ENCODE results near the gene TES. TPM values are rescaled to one million over a fixed set of nuclear protein-coding genes. Genes with fewer than 3 reads are reported as not detected.
A peak's percentile ranks its signal among the peaks of the same experiment; 100 is the strongest.

Gene TES
- polyA plus RNA-seq, 4 donors = 72.8 to 85.7 (median 82.7) TPM

GRCh38 chr7:116187400-116187799 is 22.9 kb upstream of the TES start:
- DNase-seq (ENCODE audit: low read depth in 4 of 4, low spot score in 3 of 4) = no peak

- no peak for DNase-seq (ENCODE audit: low read depth in 4 of 4, low spot score in 3 of 4)
Measured at GRCh38 chr7:116193329-116194087, 16.8 kb upstream of the TES start.

DNA sequence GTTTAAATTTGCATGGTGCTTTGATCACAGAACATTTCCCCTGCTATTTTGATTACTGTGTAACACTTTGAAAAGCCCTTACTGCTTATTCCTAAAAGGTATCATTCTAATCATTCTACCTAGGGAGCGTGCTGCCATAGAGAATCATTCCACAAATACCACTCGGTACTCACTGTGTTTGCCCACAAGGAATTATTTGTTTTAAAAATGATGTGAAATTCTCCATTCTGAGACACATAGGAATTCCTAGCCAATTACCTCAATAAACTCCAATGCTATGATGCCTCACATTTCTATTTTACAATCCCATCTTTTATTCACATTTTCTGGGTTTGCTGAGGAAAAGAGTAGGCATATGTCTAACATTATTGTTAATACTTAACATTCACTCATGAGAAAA is 16.2 kb upstream of the TES start:
- no peak for DNase-seq (ENCODE audit: low read depth in 4 of 4, low spot score in 3 of 4)

DNA sequence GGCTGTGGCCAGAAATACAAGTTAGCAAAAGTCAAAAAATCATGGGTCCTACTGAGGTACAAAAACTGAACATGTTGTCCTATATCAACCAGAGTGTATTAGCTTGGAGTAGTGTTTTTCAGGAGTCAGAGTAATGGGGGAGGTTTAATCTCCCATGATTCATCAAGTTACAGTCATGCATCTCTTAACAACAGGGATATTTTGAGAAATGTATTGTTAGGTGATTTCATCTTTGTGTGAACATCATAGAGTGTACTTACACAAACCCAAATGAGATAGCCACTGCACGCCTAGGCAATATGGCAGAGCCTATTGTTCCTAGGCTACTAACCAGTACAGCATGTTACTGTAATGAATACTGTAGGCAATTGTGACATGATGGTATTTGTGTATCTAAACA is 14.9 kb upstream of the TES start:
- DNase-seq (ENCODE audit: low read depth in 4 of 4, low spot score in 3 of 4) = no peak

- DNase-seq (ENCODE audit: low read depth in 4 of 4, low spot score in 3 of 4) = no peak
Measured at GRCh38 chr7:116196947-116197346, 13.4 kb upstream of the TES start.

DNA sequence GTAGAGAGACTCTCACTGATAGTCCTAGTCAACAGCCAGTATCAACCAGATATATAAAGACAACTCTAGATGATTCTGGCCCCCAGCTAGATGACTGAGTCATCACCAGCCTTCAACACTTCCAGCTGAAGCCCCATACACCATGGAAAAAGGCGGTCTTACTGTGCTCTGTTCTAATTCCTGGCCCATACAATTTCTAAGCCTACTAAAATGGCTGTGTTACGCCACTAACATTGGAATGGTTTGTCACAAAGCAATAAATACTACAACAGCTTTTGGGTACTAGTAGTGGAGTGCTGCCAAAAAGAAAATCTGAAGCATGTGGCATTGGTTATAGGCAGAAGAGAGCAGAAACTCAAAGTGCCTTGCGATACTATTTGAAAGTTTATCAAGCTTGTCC is 13.0 kb upstream of the TES start:
- no peak for DNase-seq (ENCODE audit: low read depth in 4 of 4, low spot score in 3 of 4)

- DNase-seq (ENCODE audit: low read depth in 4 of 4, low spot score in 3 of 4) = no peak
Measured at GRCh38 chr7:116198748-116199410, 11.5 kb upstream of the TES start.

DNA sequence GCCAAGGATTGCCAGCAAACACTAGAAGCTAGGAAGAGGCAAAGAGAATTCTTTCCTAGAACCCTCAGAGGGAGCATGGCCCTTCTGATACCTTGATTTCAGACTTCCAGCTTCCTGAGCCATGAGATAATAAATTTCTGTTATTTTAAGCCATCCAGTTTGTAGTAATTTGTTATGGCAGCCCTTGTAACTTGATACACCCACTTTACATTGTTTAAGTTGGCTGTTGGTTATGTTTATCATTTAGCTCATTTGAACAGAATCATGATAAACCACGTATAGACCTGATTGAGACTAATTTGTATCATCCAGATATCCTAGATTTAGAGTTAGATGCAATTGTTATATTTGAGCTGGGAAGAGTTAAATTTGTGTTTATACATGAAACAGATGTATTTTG is 9.4 kb upstream of the TES start:
- DNase-seq (ENCODE audit: low read depth in 4 of 4, low spot score in 3 of 4) = no peak

DNA sequence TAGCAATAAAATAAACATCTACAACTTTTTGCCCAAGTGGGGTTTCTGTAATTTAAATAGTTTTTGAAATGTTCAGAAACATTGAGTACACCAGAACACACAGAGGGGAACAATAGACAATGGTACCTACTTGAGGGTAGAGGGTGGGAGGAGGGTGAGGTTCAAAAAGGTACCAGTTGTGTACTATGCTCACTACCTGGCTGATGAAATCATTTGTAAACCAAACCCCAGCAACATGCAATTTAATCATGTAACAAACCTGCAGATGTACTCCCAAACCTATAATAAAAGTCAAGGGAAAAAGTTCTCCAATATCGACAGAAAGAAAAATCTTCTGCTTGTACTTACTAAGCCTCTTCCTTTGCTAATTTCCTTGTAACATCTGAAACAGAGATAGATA is 4.2 kb upstream of the TES start:
- DNase-seq (ENCODE audit: low read depth in 4 of 4, low spot score in 3 of 4) = no peak

DNA sequence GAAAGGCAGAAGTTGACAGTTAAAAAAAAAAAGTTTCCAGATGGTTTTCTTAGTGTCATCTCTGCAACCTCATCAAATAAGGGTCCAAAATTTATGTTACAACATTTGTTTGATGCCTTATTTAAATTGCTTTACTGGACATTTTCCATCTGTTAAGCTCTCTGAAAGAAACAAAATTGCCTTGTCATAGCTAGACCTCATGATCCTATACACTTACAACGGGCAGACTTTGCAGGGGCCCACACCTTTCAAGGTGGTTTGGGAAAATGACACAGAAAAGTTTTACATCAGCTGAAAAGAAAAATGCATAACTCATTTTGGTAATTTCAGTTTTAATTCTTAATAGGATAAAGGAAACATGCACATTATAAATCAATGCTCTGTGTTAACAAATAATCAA is 1.4 kb upstream of the TES start:
- no peak for DNase-seq (ENCODE audit: low read depth in 4 of 4, low spot score in 3 of 4)

DNA sequence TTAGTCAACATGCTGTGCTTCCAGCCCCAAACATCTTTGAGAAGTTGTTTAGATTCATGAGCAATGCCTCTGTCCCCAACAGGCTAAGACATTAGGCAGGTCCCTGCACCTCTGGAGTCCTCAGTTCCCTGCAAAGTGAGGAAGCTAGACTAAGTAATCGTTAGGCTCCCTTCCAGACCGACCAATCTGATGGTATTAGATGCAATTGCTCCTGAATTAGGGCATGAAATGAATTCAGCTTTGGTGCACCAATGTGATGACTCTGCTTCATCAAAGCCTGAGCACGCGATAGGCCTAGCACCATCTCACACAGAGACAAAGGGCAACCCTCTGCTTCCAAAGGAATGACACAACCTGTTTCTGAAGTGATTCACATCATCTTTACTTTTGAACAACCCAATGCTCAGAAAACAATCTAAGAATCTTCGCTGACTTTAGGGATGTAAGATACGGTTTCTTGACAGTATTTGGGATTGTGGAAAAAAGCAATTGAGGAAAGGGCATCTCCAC is 723 bp upstream of the TES start:
- no peak for DNase-seq (ENCODE audit: low read depth in 4 of 4, low spot score in 3 of 4)

DNA sequence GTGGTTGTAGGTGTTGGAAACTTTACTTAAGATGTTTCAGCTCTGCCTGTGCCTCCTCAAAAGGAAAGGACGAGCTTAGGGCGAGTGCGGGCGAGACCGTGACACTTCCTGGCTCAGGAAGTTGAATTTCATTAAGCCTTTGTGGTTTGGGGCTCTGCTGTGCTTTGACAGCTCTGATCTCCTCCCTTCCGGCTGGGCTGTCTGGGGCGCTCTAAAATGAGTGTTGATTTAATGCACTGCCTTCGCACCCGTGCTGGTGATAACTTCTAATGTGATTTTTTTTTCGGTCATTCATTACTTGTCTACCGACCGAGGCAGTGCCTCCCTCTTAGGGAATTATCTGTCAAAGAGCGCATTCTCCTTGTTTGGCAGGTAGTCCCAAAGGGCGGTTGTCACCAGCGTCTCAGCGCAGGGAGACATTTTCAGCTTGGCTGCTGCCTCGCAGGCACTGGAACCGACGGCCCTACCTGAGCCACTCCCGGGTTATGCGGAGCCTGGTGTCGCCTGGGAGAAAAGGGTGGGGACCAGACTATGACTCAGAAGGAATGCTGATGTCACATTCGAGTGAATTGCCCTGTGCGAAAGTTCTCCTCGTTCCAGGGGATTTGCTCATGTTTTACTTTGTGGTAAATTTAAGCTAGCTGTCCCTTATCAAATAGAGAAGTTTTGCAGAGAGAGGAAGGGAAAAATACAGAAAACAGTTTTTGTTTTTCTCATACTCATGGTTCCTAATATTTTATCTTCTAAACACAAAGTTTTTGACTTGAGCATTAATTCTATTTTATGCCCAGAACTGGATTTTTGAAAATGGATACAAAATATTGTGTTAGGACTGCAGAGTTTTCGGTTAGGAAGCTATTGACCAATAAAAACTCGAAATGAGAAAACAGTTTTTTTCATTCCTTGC is 920 bp downstream of the TES start:
- DNase-seq (ENCODE audit: low read depth in 4 of 4, low spot score in 3 of 4) = peak; percentile 44 to 60 (median 58)

- DNase-seq (ENCODE audit: low read depth in 4 of 4, low spot score in 3 of 4) = no peak
Measured at GRCh38 chr7:116211913-116212596, 1.7 kb downstream of the TES start.

GRCh38 chr7:116212869-116213268 is 2.5 kb downstream of the TES start:
- DNase-seq (ENCODE audit: low read depth in 4 of 4, low spot score in 3 of 4) = no peak

- peak in 1 of 4 donors; percentile 30 for DNase-seq (ENCODE audit: low read depth in 4 of 4, low spot score in 3 of 4)
Measured at GRCh38 chr7:116213361-116214130, 3.2 kb downstream of the TES start.

DNA sequence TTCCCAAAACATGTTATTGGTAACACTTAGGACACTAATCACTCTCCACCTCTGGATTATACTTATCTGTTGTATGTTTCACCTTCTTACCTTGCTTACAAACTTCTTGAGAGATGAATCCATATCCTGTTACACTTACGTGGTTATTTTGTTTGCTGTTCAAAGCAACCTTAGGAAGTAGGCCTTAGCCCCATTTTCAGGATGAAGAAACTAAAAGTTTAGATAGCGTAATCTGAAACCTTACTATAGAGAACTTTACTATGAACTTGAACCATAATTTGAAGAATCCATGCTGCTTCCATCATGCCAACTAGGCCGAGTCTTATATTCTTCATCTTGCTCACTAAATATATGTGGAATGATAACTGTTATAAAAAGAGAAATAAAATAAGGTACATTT is 4.6 kb downstream of the TES start:
- DNase-seq (ENCODE audit: low read depth in 4 of 4, low spot score in 3 of 4) = no peak

DNA sequence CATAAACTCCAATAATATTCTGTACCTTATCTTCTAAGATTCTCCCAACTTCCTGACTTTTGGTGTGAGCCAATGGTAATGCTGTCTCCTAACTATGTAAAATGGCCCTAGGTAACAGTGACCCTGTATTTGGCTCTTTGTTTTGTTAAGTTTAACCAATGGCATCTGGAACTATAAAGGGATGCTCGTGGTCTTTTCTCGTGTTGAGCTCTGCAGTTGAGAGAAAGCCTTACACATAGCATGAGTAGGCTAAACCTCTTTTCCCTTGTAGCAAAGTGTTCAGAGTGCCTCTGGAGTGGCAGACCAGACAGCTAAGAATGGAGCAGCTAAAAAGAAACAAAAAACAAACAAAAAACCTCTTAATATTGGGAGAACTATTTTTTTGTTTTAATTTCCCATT is 5.2 kb downstream of the TES start:
- DNase-seq (ENCODE audit: low read depth in 4 of 4, low spot score in 3 of 4) = no peak

- DNase-seq (ENCODE audit: low read depth in 4 of 4, low spot score in 3 of 4) = no peak
Measured at GRCh38 chr7:116216956-116217571, 6.7 kb downstream of the TES start.

GRCh38 chr7:116218051-116218645 is 7.8 kb downstream of the TES start:
- no peak for DNase-seq (ENCODE audit: low read depth in 4 of 4, low spot score in 3 of 4)

All from right renal pelvis (tissue), 4 donors.